GM12878 (cell line): Measurements from ENCODE around the gene LCLAT1.

Source experiments
- CEBPZ ChIP-seq: fragments of 150-350 bp; IDR thresholded peaks from 2 replicates; pipeline ENCODE4 v1.6.1; 2016; ENCODE audit warnings: low read depth, low read length
- CTCF ChIP-seq, 3 experiments: IDR thresholded peaks in 2 of 3; conservative IDR thresholded peaks in 1 of 3; 2 replicates each; pipeline ENCODE4 v1.5.1; 2011; ENCODE audit warnings: low read depth in 3 of 3, low read length in 3 of 3, mild to moderate bottlenecking in 3 of 3, control low read depth in 2 of 3, moderate library complexity in 2 of 3, inconsistent platforms in 1 of 3, mixed read lengths in 1 of 3; ENCODE audit not compliant: control insufficient read depth in 2 of 3, insufficient read depth in 1 of 3; ENCODE audit errors: extremely low read depth in 1 of 3
- EP300 ChIP-seq, 2 experiments: fragments of 150-350 bp in 1 of 2; IDR thresholded peaks; 2 replicates each; pipeline ENCODE4 v1.6.1; 2011 to 2012; ENCODE audit warnings: low read depth in 2 of 2, low read length in 2 of 2, borderline replicate concordance in 1 of 2, improper control_type of control experiment in 1 of 2, inconsistent platforms in 1 of 2; ENCODE audit not compliant: control insufficient read depth in 1 of 2
- EZH2 ChIP-seq: IDR thresholded peaks from 2 replicates; pipeline ENCODE4 v1.6.1; 2012; ENCODE audit warnings: low read depth, mild to moderate bottlenecking, control low read depth, inconsistent platforms, low read length, borderline replicate concordance; ENCODE audit not compliant: control insufficient read depth
- HDAC2 ChIP-seq: fragments of 200-600 bp; sonication (generic); IDR thresholded peaks from 2 replicates; pipeline ENCODE4 v1.6.1; 2017
- MAX ChIP-seq: IDR thresholded peaks from 2 replicates; pipeline ENCODE4 v1.6.1; 2012; ENCODE audit warnings: low read depth, low read length, improper control_type of control experiment
- MYC ChIP-seq: IDR thresholded peaks from 2 replicates; pipeline ENCODE4 v1.6.1; 2011; ENCODE audit warnings: mild to moderate bottlenecking, low read length, moderate library complexity, inconsistent platforms; ENCODE audit not compliant: insufficient read depth, insufficient replicate concordance, insufficient read length, severe bottlenecking
- POLR2A ChIP-seq: IDR thresholded peaks from 2 replicates; pipeline ENCODE4 v1.6.1; 2011; ENCODE audit warnings: low read depth, mild to moderate bottlenecking, low read length
- POLR2AphosphoS5 ChIP-seq: IDR thresholded peaks from 2 replicates; pipeline ENCODE4 v1.6.1; 2011; ENCODE audit warnings: mild to moderate bottlenecking, low read length, inconsistent platforms
- RAD21 ChIP-seq: IDR thresholded peaks from 2 replicates; pipeline ENCODE4 v1.6.1; 2011; ENCODE audit warnings: mild to moderate bottlenecking, low read depth, low read length, moderate library complexity; ENCODE audit not compliant: insufficient read depth
- SUZ12 ChIP-seq: fragments of 200-600 bp; sonication (generic); IDR thresholded peaks from one replicate; pipeline ENCODE4 v1.6.1; 2018; ENCODE audit warnings: antibody characterized with exemption, mild to moderate bottlenecking; ENCODE audit not compliant: unreplicated experiment
- ZBTB33 ChIP-seq: fragments of 450-650 bp; IDR thresholded peaks from 2 replicates; pipeline ENCODE4 v1.6.1; 2017; ENCODE audit warnings: mild to moderate bottlenecking

GRCh38 chr2:30686000-30686399 is 239.0 kb downstream of the LCLAT1 start:
- TF ChIP-seq CTCF (IDR thresholded peaks at IDR 0.05 in 2 of 3, conservative IDR thresholded peaks at IDR 0.05 in 1 of 3; ENCODE audit: control insufficient read depth in 2 of 3, extremely low read depth in 1 of 3, insufficient read depth in 1 of 3, low read depth in 3 of 3, low read length in 3 of 3) (peak; percentile 30 to 35 (median 33); a peak in 5 of 6 replicates), POLR2AphosphoS5 (no peak), EP300 (IDR thresholded peaks at IDR 0.05; ENCODE audit: borderline replicate concordance in 1 of 2, control insufficient read depth in 1 of 2, low read depth in 2 of 2, low read length in 2 of 2) (no peak), RAD21 (no peak), EZH2 (no peak), SUZ12 (no peak), HDAC2 (no peak), ZBTB33 (no peak), MYC (no peak), MAX (no peak), POLR2A (no peak), CEBPZ (no peak)
